Measurements from ENCODE around the gene NCLN. TPM values are rescaled to one million over a fixed set of nuclear protein-coding genes. Genes with fewer than 3 reads are reported as not detected.
A peak's percentile ranks its signal among the peaks of the same experiment; 100 is the strongest.

NCLN gene
- total and polyA plus RNA-seq, 9 of the 15 experiments (the other 6 are each of a cell fraction or from before 2014, with no cell fraction given): 3.8 to 126 (median 39.6) TPM

GRCh38 chr19:3183721-3184641, 1.7 kb upstream of the NCLN start (continued):
- TF ChIP-seq OTX1 (CRISPR knock-in tag; IDR thresholded peaks at IDR 0.05): no peak
- TF ChIP-seq GATAD2A (IDR thresholded peaks at IDR 0.05): no peak
- TF ChIP-seq, protein P1, sequence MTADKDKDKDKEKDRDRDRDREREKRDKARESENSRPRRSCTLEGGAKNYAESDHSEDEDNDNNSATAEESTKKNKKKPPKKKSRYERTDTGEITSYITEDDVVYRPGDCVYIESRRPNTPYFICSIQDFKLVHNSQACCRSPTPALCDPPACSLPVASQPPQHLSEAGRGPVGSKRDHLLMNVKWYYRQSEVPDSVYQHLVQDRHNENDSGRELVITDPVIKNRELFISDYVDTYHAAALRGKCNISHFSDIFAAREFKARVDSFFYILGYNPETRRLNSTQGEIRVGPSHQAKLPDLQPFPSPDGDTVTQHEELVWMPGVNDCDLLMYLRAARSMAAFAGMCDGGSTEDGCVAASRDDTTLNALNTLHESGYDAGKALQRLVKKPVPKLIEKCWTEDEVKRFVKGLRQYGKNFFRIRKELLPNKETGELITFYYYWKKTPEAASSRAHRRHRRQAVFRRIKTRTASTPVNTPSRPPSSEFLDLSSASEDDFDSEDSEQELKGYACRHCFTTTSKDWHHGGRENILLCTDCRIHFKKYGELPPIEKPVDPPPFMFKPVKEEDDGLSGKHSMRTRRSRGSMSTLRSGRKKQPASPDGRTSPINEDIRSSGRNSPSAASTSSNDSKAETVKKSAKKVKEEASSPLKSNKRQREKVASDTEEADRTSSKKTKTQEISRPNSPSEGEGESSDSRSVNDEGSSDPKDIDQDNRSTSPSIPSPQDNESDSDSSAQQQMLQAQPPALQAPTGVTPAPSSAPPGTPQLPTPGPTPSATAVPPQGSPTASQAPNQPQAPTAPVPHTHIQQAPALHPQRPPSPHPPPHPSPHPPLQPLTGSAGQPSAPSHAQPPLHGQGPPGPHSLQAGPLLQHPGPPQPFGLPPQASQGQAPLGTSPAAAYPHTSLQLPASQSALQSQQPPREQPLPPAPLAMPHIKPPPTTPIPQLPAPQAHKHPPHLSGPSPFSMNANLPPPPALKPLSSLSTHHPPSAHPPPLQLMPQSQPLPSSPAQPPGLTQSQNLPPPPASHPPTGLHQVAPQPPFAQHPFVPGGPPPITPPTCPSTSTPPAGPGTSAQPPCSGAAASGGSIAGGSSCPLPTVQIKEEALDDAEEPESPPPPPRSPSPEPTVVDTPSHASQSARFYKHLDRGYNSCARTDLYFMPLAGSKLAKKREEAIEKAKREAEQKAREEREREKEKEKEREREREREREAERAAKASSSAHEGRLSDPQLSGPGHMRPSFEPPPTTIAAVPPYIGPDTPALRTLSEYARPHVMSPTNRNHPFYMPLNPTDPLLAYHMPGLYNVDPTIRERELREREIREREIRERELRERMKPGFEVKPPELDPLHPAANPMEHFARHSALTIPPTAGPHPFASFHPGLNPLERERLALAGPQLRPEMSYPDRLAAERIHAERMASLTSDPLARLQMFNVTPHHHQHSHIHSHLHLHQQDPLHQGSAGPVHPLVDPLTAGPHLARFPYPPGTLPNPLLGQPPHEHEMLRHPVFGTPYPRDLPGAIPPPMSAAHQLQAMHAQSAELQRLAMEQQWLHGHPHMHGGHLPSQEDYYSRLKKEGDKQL (CRISPR knock-in tag; IDR thresholded peaks at IDR 0.05; ENCODE audit: borderline replicate concordance): no peak
- TF ChIP-seq CHCHD3 (CRISPR knock-in tag; IDR thresholded peaks at IDR 0.05): no peak
- no peak; a peak in 1 of 4 replicates for TF ChIP-seq MAZ (CRISPR knock-in tag; conservative IDR thresholded peaks at IDR 0.05 in 1 of 2, IDR thresholded peaks at IDR 0.05 in 1 of 2)
- no peak for TF ChIP-seq ZBTB5 (IDR thresholded peaks at IDR 0.05)
- no peak for TF ChIP-seq ZSCAN32 (CRISPR knock-in tag; IDR thresholded peaks at IDR 0.05)
- TF ChIP-seq HDAC1 (IDR thresholded peaks at IDR 0.05): peak; percentile 92 to 99
- TF ChIP-seq ATF6 (CRISPR knock-in tag; IDR thresholded peaks at IDR 0.05): no peak
- peak; percentile 98 for TF ChIP-seq CHD4 (IDR thresholded peaks at IDR 0.05; ENCODE audit: insufficient read depth, insufficient replicate concordance, low read depth, low read length, poor library complexity, severe bottlenecking)
- TF ChIP-seq, protein P2, sequence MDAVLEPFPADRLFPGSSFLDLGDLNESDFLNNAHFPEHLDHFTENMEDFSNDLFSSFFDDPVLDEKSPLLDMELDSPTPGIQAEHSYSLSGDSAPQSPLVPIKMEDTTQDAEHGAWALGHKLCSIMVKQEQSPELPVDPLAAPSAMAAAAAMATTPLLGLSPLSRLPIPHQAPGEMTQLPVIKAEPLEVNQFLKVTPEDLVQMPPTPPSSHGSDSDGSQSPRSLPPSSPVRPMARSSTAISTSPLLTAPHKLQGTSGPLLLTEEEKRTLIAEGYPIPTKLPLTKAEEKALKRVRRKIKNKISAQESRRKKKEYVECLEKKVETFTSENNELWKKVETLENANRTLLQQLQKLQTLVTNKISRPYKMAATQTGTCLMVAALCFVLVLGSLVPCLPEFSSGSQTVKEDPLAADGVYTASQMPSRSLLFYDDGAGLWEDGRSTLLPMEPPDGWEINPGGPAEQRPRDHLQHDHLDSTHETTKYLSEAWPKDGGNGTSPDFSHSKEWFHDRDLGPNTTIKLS (IDR thresholded peaks at IDR 0.05; ENCODE audit: borderline replicate concordance, low read depth): no peak
- TF ChIP-seq VEZF1 (CRISPR knock-in tag; IDR thresholded peaks at IDR 0.05): peak; percentile 49
- TF ChIP-seq MTA1 (IDR thresholded peaks at IDR 0.05; ENCODE audit: borderline replicate concordance): peak; percentile 71; the same call in 1 of the 2 replicates
